Activated naive CD4-positive, alpha-beta T cell treated with anti-CD3 and anti-CD28 coated beads, Interleukin-2, amount 10 ng/mL, durations not matched to agents 7 days and 5 days (primary cell): Measurements from ENCODE around the gene BCLAF3.

ENCODE experiments used
- CTCF ChIA-PET: fragments of 350-600 bp; sonication (Branson Sonifier 250); formaldehyde crosslinking; loops from one replicate; lab custom pipeline; 2021; ENCODE audit warnings: antibody characterized with exemption; lab: Charles Lee
- DNase-seq: peaks from one replicate; pipeline ENCODE4 v3.0.0-alpha.2; 2020
- H3K27ac Mint-ChIP-seq: one replicate; pipeline ENCODE4 v1.8.0; 2021; ENCODE audit warnings: mild to moderate bottlenecking, moderate library complexity, mixed read lengths
- H3K27me3 Mint-ChIP-seq: one replicate; pipeline ENCODE4 v1.8.0; 2021; ENCODE audit warnings: mild to moderate bottlenecking, mixed read lengths
- H3K36me3 Mint-ChIP-seq: one replicate; pipeline ENCODE4 v1.8.0; 2021; ENCODE audit warnings: mixed read lengths
- H3K4me1 Mint-ChIP-seq: one replicate; pipeline ENCODE4 v1.8.0; 2021; ENCODE audit warnings: mixed read lengths
- H3K4me3 Mint-ChIP-seq: one replicate; pipeline ENCODE4 v1.8.0; 2021; ENCODE audit warnings: mild to moderate bottlenecking, moderate library complexity, mixed read lengths
- H3K9me3 Mint-ChIP-seq: one replicate; pipeline ENCODE4 v1.8.0; 2021; ENCODE audit warnings: mixed read lengths

The BCLAF3 gene

GRCh38 chrX:20001588-20001987 lies 10.7 kb upstream of the BCLAF3 start:
- no peaks in the 10 kb centered on the region for H3K36me3 Mint-ChIP-seq
- DNase-seq, result no peak
- H3K4me3 Mint-ChIP-seq, result no peak overlapping the region
- H3K27ac Mint-ChIP-seq, result no peak overlapping the region
- CTCF ChIA-PET, result no interaction called here
- H3K4me1 Mint-ChIP-seq, result no peaks in the 10 kb centered on the region
- H3K27me3 Mint-ChIP-seq, result no peaks in the 10 kb centered on the region
- H3K9me3 Mint-ChIP-seq, result no peaks in the 10 kb centered on the region

- peak overlapping the region; percentile 84 for H3K4me3 Mint-ChIP-seq
- H3K27ac Mint-ChIP-seq, result peak overlapping the region; percentile 7
- no peaks in the 10 kb centered on the region for H3K9me3 Mint-ChIP-seq
- no peak for DNase-seq
- H3K36me3 Mint-ChIP-seq, result peaks cover 2% of the 10 kb centered on the region
- peaks cover 27% of the 10 kb centered on the region for H3K4me1 Mint-ChIP-seq
- CTCF ChIA-PET, result interaction anchor here (2.0 kb wide), 1 partner anchor 86 kb away, joined by 13 read pairs; no protein-coding TSS in a partner anchor
- peaks cover 4% of the 10 kb centered on the region for H3K27me3 Mint-ChIP-seq
Observed at GRCh38 chrX:19991350-19991718, 473 bp upstream of the BCLAF3 start.

DNA sequence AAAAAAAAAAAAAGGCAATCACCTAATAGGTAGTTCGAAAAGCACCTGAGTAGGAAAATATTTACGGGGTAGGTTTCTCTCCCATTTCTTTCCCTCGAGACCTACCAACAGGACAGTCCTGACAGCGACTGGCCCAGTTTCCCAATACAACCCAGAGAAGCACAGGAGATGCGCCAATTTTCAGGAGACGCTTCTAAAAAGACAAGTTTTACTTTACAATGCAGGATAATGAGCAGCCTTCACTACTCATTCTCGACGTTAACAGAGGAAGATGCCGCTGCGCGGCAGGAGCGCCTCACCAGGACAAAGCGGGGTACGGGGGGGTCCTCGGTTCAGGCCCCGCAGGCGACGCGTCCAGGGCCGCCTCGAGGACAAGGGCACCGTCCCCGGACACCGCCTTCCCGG lies 708 bp downstream of the BCLAF3 start:
- Mint-ChIP-seq H3K4me3 (peak overlapping the region; percentile 84), H3K27ac (peak overlapping the region; percentile 71), H3K4me1 (peaks cover 28% of the 10 kb centered on the region), H3K9me3 (no peaks in the 10 kb centered on the region), H3K36me3 (peaks cover 3% of the 10 kb centered on the region), H3K27me3 (no peaks in the 10 kb centered on the region)
- no peak for DNase-seq
- CTCF ChIA-PET, result interaction anchor here (2.0 kb wide), 1 partner anchor 85 kb away, joined by 13 read pairs; no protein-coding TSS in a partner anchor

DNA sequence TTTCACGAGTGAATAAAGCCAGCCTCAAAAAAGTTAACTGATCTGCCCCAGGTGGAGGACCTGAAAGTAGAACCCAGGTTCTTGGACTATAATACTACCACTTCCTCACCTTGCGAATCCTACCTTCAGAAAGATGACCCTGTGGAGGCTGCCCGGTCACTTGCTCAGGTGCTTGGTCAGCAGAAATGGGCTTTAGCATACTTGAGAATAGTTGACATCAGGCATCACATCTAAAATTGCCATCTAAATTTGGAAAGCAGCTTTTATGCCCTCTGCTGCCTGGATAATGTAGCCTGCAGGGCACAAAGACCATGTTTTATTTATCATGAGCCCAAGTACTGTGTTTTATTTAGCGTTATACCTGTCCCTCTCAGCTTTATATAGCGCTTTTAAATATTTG lies 3.0 kb downstream of the BCLAF3 start:
- DNase-seq, result no peak
- Mint-ChIP-seq H3K4me3 (no peak overlapping the region), H3K9me3 (no peaks in the 10 kb centered on the region), H3K27me3 (no peaks in the 10 kb centered on the region), H3K4me1 (peaks cover 25% of the 10 kb centered on the region), H3K27ac (no peak overlapping the region), H3K36me3 (peaks cover 3% of the 10 kb centered on the region)
- CTCF ChIA-PET, result interaction anchor here (0.8 to 2.5 kb wide), 2 partner anchors 21 to 83 kb away, joined by 3 to 10 read pairs; no protein-coding TSS in a partner anchor

GRCh38 chrX:19986531-19986930 lies 4.3 kb downstream of the BCLAF3 start:
- H3K9me3 Mint-ChIP-seq, result no peaks in the 10 kb centered on the region
- no peak overlapping the region for H3K27ac Mint-ChIP-seq
- no peaks in the 10 kb centered on the region for H3K27me3 Mint-ChIP-seq
- no peak overlapping the region for H3K4me3 Mint-ChIP-seq
- peaks cover 3% of the 10 kb centered on the region for H3K36me3 Mint-ChIP-seq
- no peak for DNase-seq
- CTCF ChIA-PET, result interaction anchor here (2.5 kb wide), 1 partner anchor 82 kb away, joined by 10 read pairs; no protein-coding TSS in a partner anchor
- peaks cover 22% of the 10 kb centered on the region for H3K4me1 Mint-ChIP-seq

DNA sequence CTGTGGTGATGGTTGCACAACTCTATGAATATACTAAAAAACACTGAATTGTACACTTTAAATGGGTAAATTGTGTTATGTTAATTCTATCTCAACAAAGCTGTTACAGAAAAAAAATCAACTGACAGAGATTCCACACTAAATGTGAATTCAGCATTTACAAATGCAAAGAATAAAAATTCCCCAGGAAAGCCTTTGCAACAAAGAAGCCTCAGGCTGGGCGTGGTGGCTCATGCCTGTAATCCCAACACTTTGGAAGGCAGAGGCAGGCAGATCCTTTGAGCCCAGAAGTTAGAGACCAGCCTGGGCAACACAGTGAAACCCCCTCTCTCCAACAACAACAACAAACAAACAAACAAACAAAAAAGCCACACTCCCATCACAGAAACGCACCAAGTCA lies 8.9 kb downstream of the BCLAF3 start:
- H3K4me3 Mint-ChIP-seq, result no peak overlapping the region
- H3K9me3 Mint-ChIP-seq, result no peaks in the 10 kb centered on the region
- peaks cover 16% of the 10 kb centered on the region for H3K36me3 Mint-ChIP-seq
- DNase-seq, result no peak
- H3K27me3 Mint-ChIP-seq, result no peaks in the 10 kb centered on the region
- CTCF ChIA-PET, result no interaction called here
- peaks cover 7% of the 10 kb centered on the region for H3K4me1 Mint-ChIP-seq
- H3K27ac Mint-ChIP-seq, result no peak overlapping the region

GRCh38 chrX:19975845-19976244 lies 15.0 kb downstream of the BCLAF3 start:
- H3K36me3 Mint-ChIP-seq, result peaks cover 19% of the 10 kb centered on the region
- no peak overlapping the region for H3K4me3 Mint-ChIP-seq
- no peaks in the 10 kb centered on the region for H3K27me3 Mint-ChIP-seq
- H3K27ac Mint-ChIP-seq, result no peak overlapping the region
- H3K9me3 Mint-ChIP-seq, result no peaks in the 10 kb centered on the region
- DNase-seq, result no peak
- H3K4me1 Mint-ChIP-seq, result peaks cover 10% of the 10 kb centered on the region
- CTCF ChIA-PET, result no interaction called here

- no peak for DNase-seq
- no peak overlapping the region for H3K4me3 Mint-ChIP-seq
- CTCF ChIA-PET, result no interaction called here
Observed at GRCh38 chrX:19972984-19973383, 17.9 kb downstream of the BCLAF3 start.

DNA sequence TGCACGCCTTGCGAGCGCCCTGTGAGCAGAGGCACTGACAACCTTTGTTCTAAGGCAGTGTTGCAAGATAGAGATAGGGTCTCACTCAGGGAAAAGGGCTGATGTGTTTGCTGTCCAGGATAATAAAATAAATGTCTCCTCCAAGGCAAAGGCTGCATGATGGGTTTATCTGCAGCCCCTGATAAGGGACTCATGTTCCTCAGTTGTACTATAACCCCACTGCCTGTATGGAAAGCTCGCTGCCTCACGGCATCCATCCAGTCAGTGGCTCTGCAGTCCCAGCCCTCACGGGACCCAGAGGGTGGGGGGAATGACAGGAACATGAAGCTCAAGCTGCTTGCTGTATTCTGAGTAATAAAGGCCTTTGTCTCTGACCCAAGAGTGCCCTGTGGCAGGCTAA lies 22.6 kb downstream of the BCLAF3 start:
- CTCF ChIA-PET, result no interaction called here
- H3K4me1 Mint-ChIP-seq, result peaks cover 11% of the 10 kb centered on the region
- no peaks in the 10 kb centered on the region for H3K9me3 Mint-ChIP-seq
- DNase-seq, result no peak
- no peak overlapping the region for H3K4me3 Mint-ChIP-seq
- H3K36me3 Mint-ChIP-seq, result peaks cover 33% of the 10 kb centered on the region
- H3K27me3 Mint-ChIP-seq, result no peaks in the 10 kb centered on the region
- H3K27ac Mint-ChIP-seq, result no peak overlapping the region

More at GRCh38 chrX:19972984-19973383, 17.9 kb downstream of the BCLAF3 start:
- Mint-ChIP-seq H3K27ac (no peak overlapping the region), H3K9me3 (no peaks in the 10 kb centered on the region), H3K4me1 (peaks cover 6% of the 10 kb centered on the region), H3K27me3 (no peaks in the 10 kb centered on the region), H3K36me3 (peaks cover 16% of the 10 kb centered on the region)

DNA sequence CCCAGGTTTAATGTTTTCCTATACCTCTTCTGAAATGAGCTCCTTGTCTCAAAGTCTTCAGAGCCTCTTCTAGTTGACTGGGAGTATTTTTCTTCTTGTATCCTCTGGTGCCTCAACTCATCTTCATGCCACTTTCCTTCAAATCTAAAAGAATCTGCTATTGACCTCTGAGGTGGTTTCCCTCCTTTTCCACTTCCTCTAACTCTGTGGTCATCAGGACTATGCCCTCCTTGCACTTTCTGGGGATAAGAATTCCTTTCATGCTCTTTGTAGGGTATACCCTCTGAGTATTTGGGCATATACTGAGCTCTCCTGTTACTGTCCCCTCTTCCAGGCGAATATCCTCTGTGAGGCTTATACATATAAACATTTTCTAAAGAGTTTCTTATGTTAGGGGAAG lies 24.8 kb downstream of the BCLAF3 start:
- Mint-ChIP-seq H3K27me3 (no peaks in the 10 kb centered on the region), H3K36me3 (peaks cover 33% of the 10 kb centered on the region), H3K27ac (peak overlapping the region; percentile 58), H3K4me1 (peaks cover 9% of the 10 kb centered on the region), H3K9me3 (no peaks in the 10 kb centered on the region), H3K4me3 (no peak overlapping the region)
- CTCF ChIA-PET, result no interaction called here
- no peak for DNase-seq

DNA sequence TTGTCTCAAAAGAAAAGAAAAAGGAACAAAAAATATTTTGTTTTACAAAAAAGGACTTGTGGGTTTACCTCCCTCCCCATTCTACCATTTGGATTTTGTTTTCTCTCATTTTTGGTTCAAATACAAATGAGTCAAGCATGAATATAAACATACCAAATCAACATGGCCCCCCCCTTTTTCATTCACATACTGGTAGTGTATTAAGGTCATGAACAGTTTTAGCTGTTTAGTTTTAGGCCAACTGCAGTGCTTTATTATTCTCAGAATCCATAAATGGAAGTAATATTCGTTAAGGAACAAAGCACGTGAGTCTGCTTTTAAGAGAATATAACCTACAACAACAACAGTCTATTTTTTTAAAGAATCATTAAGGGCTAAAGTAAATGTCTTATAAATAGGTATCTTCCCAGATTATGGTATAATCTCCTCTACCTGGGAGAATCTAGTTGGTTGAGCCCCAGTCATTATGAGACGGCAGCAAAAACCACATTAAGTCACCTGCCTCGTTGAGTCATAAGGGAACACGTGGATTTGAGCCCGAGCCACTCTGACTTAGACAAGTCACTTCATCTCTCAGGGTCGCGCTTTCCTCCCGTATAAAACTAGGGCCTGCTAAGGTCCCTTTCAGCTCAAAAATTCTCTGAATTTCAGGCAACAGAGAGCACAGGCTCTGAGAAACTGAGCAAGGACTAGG lies 26.7 kb downstream of the BCLAF3 start:
- H3K27me3 Mint-ChIP-seq, result no peaks in the 10 kb centered on the region
- CTCF ChIA-PET, result interaction anchor here (0.7 kb wide), 1 partner anchor 95 kb away, joined by 3 read pairs; no protein-coding TSS in a partner anchor
- H3K27ac Mint-ChIP-seq, result no peak overlapping the region
- H3K4me1 Mint-ChIP-seq, result peaks cover 9% of the 10 kb centered on the region
- H3K9me3 Mint-ChIP-seq, result no peaks in the 10 kb centered on the region
- DNase-seq, result peak; percentile 37
- H3K36me3 Mint-ChIP-seq, result peaks cover 32% of the 10 kb centered on the region
- no peak overlapping the region for H3K4me3 Mint-ChIP-seq

DNA sequence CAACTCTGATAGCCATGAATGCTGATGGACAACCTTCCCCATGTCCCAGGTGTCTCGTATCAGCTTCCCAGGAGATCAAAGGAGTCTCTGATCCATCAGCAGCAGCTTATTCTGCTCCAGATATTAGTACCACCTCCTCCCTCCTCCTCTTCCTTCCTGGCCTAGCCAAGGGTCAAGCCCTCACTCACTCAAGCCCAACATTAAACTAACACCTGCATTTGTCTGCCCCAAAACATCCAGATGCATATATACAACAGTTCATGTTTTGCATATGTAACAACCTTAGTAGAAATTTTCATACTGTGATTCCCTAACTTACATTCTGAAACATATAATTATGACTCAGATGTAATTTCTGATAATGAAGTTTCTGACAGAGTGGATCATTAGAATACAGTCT lies 29.9 kb downstream of the BCLAF3 start:
- CTCF ChIA-PET, result no interaction called here
- H3K4me1 Mint-ChIP-seq, result peaks cover 4% of the 10 kb centered on the region
- peaks cover 22% of the 10 kb centered on the region for H3K36me3 Mint-ChIP-seq
- no peaks in the 10 kb centered on the region for H3K9me3 Mint-ChIP-seq
- no peaks in the 10 kb centered on the region for H3K27me3 Mint-ChIP-seq
- H3K4me3 Mint-ChIP-seq, result no peak overlapping the region
- DNase-seq, result no peak
- no peak overlapping the region for H3K27ac Mint-ChIP-seq

DNA sequence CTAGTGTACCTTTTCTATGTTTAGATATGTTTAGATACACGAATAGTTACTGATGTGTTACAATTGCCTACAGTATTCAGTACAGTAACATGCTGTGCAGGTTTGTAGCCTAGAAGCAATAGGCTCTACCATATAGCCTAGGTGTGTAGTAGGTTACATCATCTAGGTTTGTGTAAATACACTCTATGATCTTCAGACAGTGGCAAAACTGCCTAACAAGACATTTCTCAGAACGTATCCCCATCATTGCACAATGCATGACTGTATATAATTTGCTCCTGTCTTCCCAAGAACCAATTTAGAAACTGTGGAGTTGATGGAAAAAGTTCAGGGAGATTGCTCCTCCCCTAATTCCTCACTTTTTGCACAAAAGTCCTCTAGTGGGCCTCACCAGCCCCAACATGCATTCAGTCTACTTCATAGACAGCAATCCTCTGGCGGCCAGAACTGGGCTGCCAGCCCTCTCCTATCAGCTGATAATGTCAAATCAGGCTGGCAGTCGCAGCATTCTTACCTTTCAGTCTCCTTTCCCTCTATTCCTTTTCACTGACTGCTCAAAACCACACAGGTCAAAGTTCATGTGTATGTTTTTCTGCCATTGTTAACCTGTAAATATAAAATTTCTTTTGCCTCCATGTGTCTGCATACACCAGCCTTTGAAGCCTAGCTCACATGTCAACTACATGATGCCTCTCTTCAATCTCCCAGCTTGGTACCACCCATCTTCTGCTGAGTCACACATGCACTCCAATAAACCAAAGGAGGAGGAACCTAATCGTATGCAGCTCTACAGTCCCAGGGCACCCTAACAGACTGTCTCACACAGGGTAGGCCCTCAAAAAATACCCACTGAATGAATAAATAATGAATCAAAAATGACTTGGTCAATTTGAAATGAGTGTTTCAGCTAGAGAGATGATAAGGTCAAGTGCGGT lies 32.0 kb downstream of the BCLAF3 start:
- no peaks in the 10 kb centered on the region for H3K27me3 Mint-ChIP-seq
- no peaks in the 10 kb centered on the region for H3K4me1 Mint-ChIP-seq
- CTCF ChIA-PET, result interaction anchor here (0.6 kb wide), 1 partner anchor 8 kb away, joined by 3 read pairs; no protein-coding TSS in a partner anchor
- no peak overlapping the region for H3K27ac Mint-ChIP-seq
- H3K4me3 Mint-ChIP-seq, result no peak overlapping the region
- DNase-seq, result no peak
- H3K9me3 Mint-ChIP-seq, result no peaks in the 10 kb centered on the region
- peaks cover 5% of the 10 kb centered on the region for H3K36me3 Mint-ChIP-seq

- Mint-ChIP-seq H3K27ac (no peak overlapping the region), H3K27me3 (no peaks in the 10 kb centered on the region), H3K9me3 (no peaks in the 10 kb centered on the region), H3K36me3 (peaks cover 7% of the 10 kb centered on the region), H3K4me3 (no peak overlapping the region), H3K4me1 (no peaks in the 10 kb centered on the region)
- DNase-seq, result no peak
- CTCF ChIA-PET, result interaction anchor here (1.3 kb wide), 1 partner anchor 41 kb away, joined by 3 read pairs; no protein-coding TSS in a partner anchor
Observed at GRCh38 chrX:19956923-19957322, 33.9 kb downstream of the BCLAF3 start.
